ENCODE data around the gene DUSP5. TPM values are rescaled to one million over a fixed set of nuclear protein-coding genes. Genes with fewer than 3 reads are reported as not detected.

DUSP5 gene
- total and polyA plus RNA-seq, 10 of the 15 experiments (the other 5 are each of a cell fraction or from before 2014, with no cell fraction given), result 2.1 to 95.9 (median 23.4) TPM

- TF ChIP-seq YY1 (IDR thresholded peaks at IDR 0.05; ENCODE audit: low read depth, low read length) (peak; percentile 71), HCFC1 (IDR thresholded peaks at IDR 0.05; ENCODE audit: low read length) (no peak), RB1 (IDR thresholded peaks at IDR 0.05; ENCODE audit: borderline replicate concordance) (peak; percentile 63; the same call in 1 of the 2 replicates), BHLHE40 (IDR thresholded peaks at IDR 0.05; ENCODE audit: borderline replicate concordance in 1 of 2, low read depth in 2 of 2, low read length in 1 of 2) (0 out of 4 replicates have a peak, but pooled peaks of 1 of the 2 experiments have one; percentile 8), ATF7 (IDR thresholded peaks at IDR 0.05; ENCODE audit: low read depth) (peak; percentile 26; the same call in 1 of the 2 replicates), TCF7 (IDR thresholded peaks at IDR 0.05; ENCODE audit: borderline replicate concordance) (0 out of 2 replicates have a peak, but pooled peaks have one; percentile 24), RAD21 (IDR thresholded peaks at IDR 0.05; ENCODE audit: insufficient read depth, low read depth, low read length) (peak; percentile 95)
Measured at GRCh38 chr10:110547139-110547761, 49.5 kb downstream of the DUSP5 start (continued).

- FAIRE-seq (no peak), ATAC-seq (no peak), DNase-seq (ENCODE audit: low read depth, low spot score) (no peak)
- no TSS peak for BruUV-seq (replicated peaks)
- Histone ChIP-seq H3K79me2 (ENCODE audit: control insufficient read depth, insufficient read depth, low read length) (no peaks in the 10 kb centered on the region), H4K20me1 (ENCODE audit: control insufficient read depth, insufficient read depth) (no peaks in the 10 kb centered on the region), H3K27me3 (replicated peaks in 1 of 2; ENCODE audit: control insufficient read depth in 2 of 2, insufficient read depth in 2 of 2, low read length in 1 of 2) (peaks cover 0 to 2% of the 10 kb centered on the region in 2 experiments; a peak in 1 of 4 replicates), H3K4me1 (ENCODE audit: control insufficient read depth, insufficient read depth, low read length) (peaks cover 5% of the 10 kb centered on the region; the same call in 1 of the 2 replicates), H3K9ac (ENCODE audit: control insufficient read depth, insufficient read depth, low read length) (no peak overlapping the region), H2AFZ (ENCODE audit: control insufficient read depth, low read depth, low read length) (no peak overlapping the region), H3K36me3 (ENCODE audit: control insufficient read depth in 2 of 2, insufficient read depth in 2 of 2, low read length in 1 of 2) (no peaks in the 10 kb centered on the region), H3K9me3 (replicated peaks; ENCODE audit: control insufficient read depth, insufficient read depth, low read length) (no peaks in the 10 kb centered on the region), H3K4me3 (no peak overlapping the region), H3K4me2 (ENCODE audit: control insufficient read depth, insufficient read depth) (no peak overlapping the region), H3K27ac (ENCODE audit: control insufficient read depth, insufficient read depth) (no peak overlapping the region)
- ChIA-PET CTCF (interaction anchor here (0.7 to 9.8 kb wide), 12 partner anchors 11 to 538 kb away, joined by 3 to 191 read pairs (median 11); partner anchors contain the start of gene SMNDC1), RAD21 (ENCODE audit: unreplicated experiment) (interaction anchor here (0.6 to 8.2 kb wide), 15 partner anchors 12 to 307 kb away, joined by 3 to 151 read pairs (median 4); partner anchors contain the start of gene SMNDC1), SMC1A (ENCODE audit: uncharacterized antibody, unreplicated experiment) (interaction anchor here (0.7 to 10.2 kb wide), 13 partner anchors 9 to 254 kb away, joined by 3 to 191 read pairs (median 6); partner anchors contain the start of genes SMC3 and SMNDC1), POLR2A (interaction anchor here (0.7 to 1.4 kb wide), 5 partner anchors 15 to 203 kb away, joined by 3 to 5 read pairs (median 4); no protein-coding TSS in a partner anchor)
- in situ Hi-C loops (cut with MboI) (loop anchor here (5.0 kb wide), 2 partner anchors 196 to 236 kb away; no protein-coding TSS in a partner anchor), intact Hi-C loops (cut with micrococcal nuclease; ENCODE audit: unreplicated experiment) (no loop called here)
- WGBS (ENCODE audit: insufficient coverage, insufficient replicate concordance, low lambda C conversion rate, missing lambda C conversion rate), result 18% methylated on average over 5 of the region's 5 CpGs
- TF ChIP-seq TCF12 (IDR thresholded peaks at IDR 0.05; ENCODE audit: low read depth, low read length) (no peak), ATF7 (IDR thresholded peaks at IDR 0.05; ENCODE audit: low read depth) (no peak), ZBTB11 (CRISPR knock-in tag; IDR thresholded peaks at IDR 0.05) (no peak)
Measured at GRCh38 chr10:110548002-110548401, 50.3 kb downstream of the DUSP5 start.
